ENCODE measurements around the gene ZNF763. TPM values are rescaled to one million over a fixed set of nuclear protein-coding genes. Genes with fewer than 3 reads are reported as not detected.
A peak's percentile ranks its signal among the peaks of the same experiment; 100 is the strongest.
"Not testable (repeated sequence)": the region's sequence is repeated elsewhere in the genome, so short reads cannot be mapped to it uniquely, and the experiment has no call there.

The ZNF763 gene
- total RNA-seq, 2 donors from 2014 or later = 4.4 to 5.0 TPM

- Histone ChIP-seq H3K36me3 (ENCODE audit: control insufficient read depth, insufficient read depth, low read length) (peaks cover 9% of the 10 kb centered on the region), H3K27ac (ENCODE audit: low read depth, low read length) (no peak overlapping the region), H3K4me3 (ENCODE audit: low read length) (peak overlapping the region; percentile 88), H3K27me3 (ENCODE audit: control insufficient read depth, insufficient read depth, low read length, poor library complexity, severe bottlenecking) (no peaks in the 10 kb centered on the region), H3K9me3 (ENCODE audit: control insufficient read depth, low read length) (peaks cover 18% of the 10 kb centered on the region), H3K4me1 (ENCODE audit: control insufficient read depth, insufficient read depth, low read length) (no peaks in the 10 kb centered on the region), H3K9ac (ENCODE audit: extremely low read depth, low read length, poor library complexity, severe bottlenecking) (no peak overlapping the region)
- H3K36me3 Mint-ChIP-seq (ENCODE audit: low read depth) = peaks cover 15% of the 10 kb centered on the region
- WGBS, 2 experiments (ENCODE audit: insufficient coverage in 1 of 2, insufficient read length in 1 of 2) = 93 to 95% methylated on average over 14 to 17 of the region's 17 CpGs
- DNase-seq = no peak
- H3K4me3 Mint-ChIP-seq = no peak overlapping the region
- H3K4me1 Mint-ChIP-seq = peaks cover 6% of the 10 kb centered on the region
- H3K27me3 Mint-ChIP-seq (ENCODE audit: insufficient read depth) = peaks cover 2% of the 10 kb centered on the region
- no peak for TF ChIP-seq CTCF (conservative IDR thresholded peaks at IDR 0.05)
- no peak overlapping the region for H3K27ac Mint-ChIP-seq
- peaks cover 42% of the 10 kb centered on the region for H3K9me3 Mint-ChIP-seq
Observed at GRCh38 chr19:11986754-11987153, 21.9 kb downstream of the ZNF763 start.

- H3K9ac ChIP-seq (ENCODE audit: extremely low read depth, low read length, poor library complexity, severe bottlenecking) = peak overlapping the region; percentile 96
- H3K27ac ChIP-seq (ENCODE audit: low read depth, low read length) = peak overlapping the region; percentile 94
- H3K4me1 ChIP-seq (ENCODE audit: control insufficient read depth, insufficient read depth, low read length) = no peaks in the 10 kb centered on the region
- peaks cover 6% of the 10 kb centered on the region for H3K4me1 Mint-ChIP-seq
- peaks cover 15% of the 10 kb centered on the region for H3K36me3 Mint-ChIP-seq (ENCODE audit: low read depth)
- H3K27me3 Mint-ChIP-seq (ENCODE audit: insufficient read depth) = peaks cover 2% of the 10 kb centered on the region
- H3K9me3 ChIP-seq (ENCODE audit: control insufficient read depth, low read length) = peaks cover 9% of the 10 kb centered on the region
- H3K27ac Mint-ChIP-seq = peak overlapping the region; percentile 99
- peaks cover 33% of the 10 kb centered on the region for H3K9me3 Mint-ChIP-seq
- peak overlapping the region; percentile 95 for H3K4me3 Mint-ChIP-seq
- TF ChIP-seq CTCF (conservative IDR thresholded peaks at IDR 0.05) = no peak
- H3K27me3 ChIP-seq (ENCODE audit: control insufficient read depth, insufficient read depth, low read length, poor library complexity, severe bottlenecking) = no peaks in the 10 kb centered on the region
- H3K4me3 ChIP-seq (ENCODE audit: low read length) = peak overlapping the region; percentile 88
- DNase-seq = peak; percentile 98
- whole genome bisulfite sequencing, 2 experiments (ENCODE audit: insufficient coverage in 1 of 2, insufficient read length in 1 of 2) = 0 to 1% methylated on average over 16 to 54 of the region's 54 CpGs
- H3K36me3 ChIP-seq (ENCODE audit: control insufficient read depth, insufficient read depth, low read length) = peaks cover 9% of the 10 kb centered on the region
Observed at GRCh38 chr19:11987405-11988281, 22.8 kb downstream of the ZNF763 start.

GRCh38 chr19:11989112-11989456, 24.2 kb downstream of the ZNF763 start:
- peak overlapping the region; percentile 95 for H3K4me3 Mint-ChIP-seq
- peaks cover 6% of the 10 kb centered on the region for H3K4me1 Mint-ChIP-seq
- Histone ChIP-seq H3K4me3 (ENCODE audit: low read length) (peak overlapping the region; percentile 88), H3K4me1 (ENCODE audit: control insufficient read depth, insufficient read depth, low read length) (no peaks in the 10 kb centered on the region), H3K36me3 (ENCODE audit: control insufficient read depth, insufficient read depth, low read length) (peaks cover 9% of the 10 kb centered on the region), H3K27me3 (ENCODE audit: control insufficient read depth, insufficient read depth, low read length, poor library complexity, severe bottlenecking) (no peaks in the 10 kb centered on the region), H3K27ac (ENCODE audit: low read depth, low read length) (no peak overlapping the region), H3K9ac (ENCODE audit: extremely low read depth, low read length, poor library complexity, severe bottlenecking) (no peak overlapping the region), H3K9me3 (ENCODE audit: control insufficient read depth, low read length) (peaks cover 6% of the 10 kb centered on the region)
- H3K9me3 Mint-ChIP-seq = peaks cover 25% of the 10 kb centered on the region
- H3K36me3 Mint-ChIP-seq (ENCODE audit: low read depth) = peaks cover 21% of the 10 kb centered on the region
- DNase-seq = no peak
- 80 to 87% methylated on average over 9 of the region's 9 CpGs for WGBS, 2 experiments (ENCODE audit: insufficient coverage in 1 of 2, insufficient read length in 1 of 2)
- peaks cover 2% of the 10 kb centered on the region for H3K27me3 Mint-ChIP-seq (ENCODE audit: insufficient read depth)
- no peak for TF ChIP-seq CTCF (conservative IDR thresholded peaks at IDR 0.05)
- H3K27ac Mint-ChIP-seq = no peak overlapping the region

- Histone ChIP-seq H3K9me3 (ENCODE audit: control insufficient read depth, low read length) (peaks cover 11% of the 10 kb centered on the region), H3K36me3 (ENCODE audit: control insufficient read depth, insufficient read depth, low read length) (peaks cover 18% of the 10 kb centered on the region)
- DNase-seq; H3K27me3 ChIP-seq (ENCODE audit: control insufficient read depth, insufficient read depth, low read length, poor library complexity, severe bottlenecking); H3K4me3 ChIP-seq (ENCODE audit: low read length); H3K9ac ChIP-seq (ENCODE audit: extremely low read depth, low read length, poor library complexity, severe bottlenecking); H3K4me1 ChIP-seq (ENCODE audit: control insufficient read depth, insufficient read depth, low read length); H3K4me3 Mint-ChIP-seq; H3K27me3 Mint-ChIP-seq (ENCODE audit: insufficient read depth); H3K27ac Mint-ChIP-seq; H3K4me1 Mint-ChIP-seq; H3K27ac ChIP-seq (ENCODE audit: low read depth, low read length): not testable (repeated sequence)
- Mint-ChIP-seq H3K36me3 (ENCODE audit: low read depth) (peaks cover 34% of the 10 kb centered on the region), H3K9me3 (peaks cover 18% of the 10 kb centered on the region)
- WGBS, 2 experiments (ENCODE audit: insufficient coverage in 1 of 2, insufficient read length in 1 of 2) = 88 to 100% methylated on average over 1 to 3 of the region's 4 CpGs
Observed at GRCh38 chr19:11991921-11992320, 27.1 kb downstream of the ZNF763 start.

Measured in endodermal cell (in vitro differentiated cells).